Mesothelial cell of epicardium (in vitro differentiated cells): ENCODE data around the gene ZCCHC10. TPM values are rescaled to one million over a fixed set of nuclear protein-coding genes. Genes with fewer than 3 reads are reported as not detected.
"Not testable (repeated sequence)": the region's sequence is repeated elsewhere in the genome, so short reads cannot be mapped to it uniquely, and the experiment has no call there.

Source experiments
- DNase-seq, 2 experiments: peaks; one replicate each; pipeline ENCODE4 v3.0.0; 2021; ENCODE audit warnings: low spot score in 2 of 2; ENCODE audit not compliant: unreplicated experiment in 2 of 2
- H3K27ac Mint-ChIP-seq: 2 replicates; pipeline ENCODE4 v1.8.0; 2021; ENCODE audit warnings: mixed read lengths
- H3K27me3 Mint-ChIP-seq: 2 replicates; pipeline ENCODE4 v1.8.0; 2021; ENCODE audit warnings: low read depth, mixed read lengths
- H3K36me3 Mint-ChIP-seq: 2 replicates; pipeline ENCODE4 v1.8.0; 2021; ENCODE audit warnings: mixed read lengths
- H3K4me1 Mint-ChIP-seq: 2 replicates; pipeline ENCODE4 v1.8.0; 2021; ENCODE audit warnings: mixed read lengths
- H3K4me3 Mint-ChIP-seq: 2 replicates; pipeline ENCODE4 v1.8.0; 2021; ENCODE audit warnings: mild to moderate bottlenecking, moderate library complexity, mixed read lengths
- H3K9me3 Mint-ChIP-seq: 2 replicates; pipeline ENCODE4 v1.8.0; 2021; ENCODE audit warnings: mixed read lengths
- total RNA-seq: library from RNA; stranded (reverse); gene quantifications from 3 replicates; pipeline ENCODE4 v1.2.1, GENCODE V29; 2021
- TF ChIP-seq, protein P1 (sequence below): fragments of 200-600 bp; sonication (generic); IDR thresholded peaks from one replicate; pipeline ENCODE4 v1.5.0; 2021; ENCODE audit warnings: antibody characterized with exemption; ENCODE audit not compliant: unreplicated experiment

Gene ZCCHC10
- total RNA-seq, 1 donor from 2014 or later = 18.7 TPM

DNA sequence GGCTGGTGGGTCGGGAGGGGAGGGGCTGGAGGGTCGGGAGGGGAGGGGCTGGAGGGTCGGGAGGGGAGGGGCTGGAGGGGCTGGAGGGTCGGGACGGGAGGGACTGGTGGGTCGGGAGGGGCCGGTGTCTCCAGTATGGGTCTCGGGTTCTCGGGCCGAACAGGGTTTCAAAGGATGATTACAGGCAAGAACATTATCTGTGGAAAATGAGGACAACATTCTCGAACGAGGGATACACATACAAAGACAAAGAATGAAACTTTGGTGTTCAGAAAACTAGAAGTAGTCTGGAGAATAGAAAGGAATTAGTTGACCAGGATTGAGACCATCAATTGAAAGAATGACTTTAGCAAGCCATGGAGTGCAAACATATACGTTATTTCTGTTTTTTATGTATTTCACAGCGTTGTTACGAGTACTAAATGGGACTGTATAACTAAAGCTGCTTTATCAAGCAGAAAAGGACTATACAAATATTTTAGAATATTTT lies 360 bp upstream of the ZCCHC10 start:
- peaks cover 14% of the 10 kb centered on the region for H3K4me1 Mint-ChIP-seq
- no peaks in the 10 kb centered on the region for H3K9me3 Mint-ChIP-seq
- no peaks in the 10 kb centered on the region for H3K27me3 Mint-ChIP-seq
- peak overlapping the region; percentile 87 for H3K27ac Mint-ChIP-seq
- H3K4me3 Mint-ChIP-seq = peak overlapping the region; percentile 96
- TF ChIP-seq, protein P1, sequence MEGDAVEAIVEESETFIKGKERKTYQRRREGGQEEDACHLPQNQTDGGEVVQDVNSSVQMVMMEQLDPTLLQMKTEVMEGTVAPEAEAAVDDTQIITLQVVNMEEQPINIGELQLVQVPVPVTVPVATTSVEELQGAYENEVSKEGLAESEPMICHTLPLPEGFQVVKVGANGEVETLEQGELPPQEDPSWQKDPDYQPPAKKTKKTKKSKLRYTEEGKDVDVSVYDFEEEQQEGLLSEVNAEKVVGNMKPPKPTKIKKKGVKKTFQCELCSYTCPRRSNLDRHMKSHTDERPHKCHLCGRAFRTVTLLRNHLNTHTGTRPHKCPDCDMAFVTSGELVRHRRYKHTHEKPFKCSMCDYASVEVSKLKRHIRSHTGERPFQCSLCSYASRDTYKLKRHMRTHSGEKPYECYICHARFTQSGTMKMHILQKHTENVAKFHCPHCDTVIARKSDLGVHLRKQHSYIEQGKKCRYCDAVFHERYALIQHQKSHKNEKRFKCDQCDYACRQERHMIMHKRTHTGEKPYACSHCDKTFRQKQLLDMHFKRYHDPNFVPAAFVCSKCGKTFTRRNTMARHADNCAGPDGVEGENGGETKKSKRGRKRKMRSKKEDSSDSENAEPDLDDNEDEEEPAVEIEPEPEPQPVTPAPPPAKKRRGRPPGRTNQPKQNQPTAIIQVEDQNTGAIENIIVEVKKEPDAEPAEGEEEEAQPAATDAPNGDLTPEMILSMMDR = no peak
- no peaks in the 10 kb centered on the region for H3K36me3 Mint-ChIP-seq
- DNase-seq = no peak

DNA sequence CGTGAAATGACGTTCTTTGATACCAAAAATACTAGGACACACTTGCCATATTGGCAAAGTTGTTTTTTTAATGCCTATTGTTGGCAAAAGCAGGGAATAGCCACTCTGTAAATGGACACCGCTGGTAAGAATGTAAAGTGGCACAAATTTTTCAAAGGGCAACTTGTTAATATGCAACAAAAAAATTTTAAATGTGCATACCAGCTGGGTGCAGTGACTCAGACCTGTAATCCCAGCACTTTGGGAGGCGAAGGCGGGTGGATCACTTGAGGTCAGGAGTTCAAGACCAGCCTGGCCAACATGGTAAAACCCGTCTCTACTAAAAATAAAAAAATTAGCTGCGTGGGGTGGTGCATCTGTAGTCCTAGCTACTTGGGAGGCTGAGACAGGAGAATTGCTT lies 6.9 kb downstream of the ZCCHC10 start:
- Mint-ChIP-seq H3K36me3 (peaks cover 18% of the 10 kb centered on the region), H3K27ac (peak overlapping the region; percentile 30)
- DNase-seq, H3K4me1 Mint-ChIP-seq, H3K27me3 Mint-ChIP-seq, H3K9me3 Mint-ChIP-seq, H3K4me3 Mint-ChIP-seq: not testable (repeated sequence)

GRCh38 chr5:133017964-133018363 lies 8.4 kb downstream of the ZCCHC10 start:
- no peak overlapping the region for H3K4me3 Mint-ChIP-seq
- H3K36me3 Mint-ChIP-seq = peaks cover 22% of the 10 kb centered on the region
- no peak for DNase-seq
- TF ChIP-seq, protein P1 = no peak
- no peaks in the 10 kb centered on the region for H3K9me3 Mint-ChIP-seq
- no peak overlapping the region for H3K27ac Mint-ChIP-seq
- H3K27me3 Mint-ChIP-seq = no peaks in the 10 kb centered on the region
- H3K4me1 Mint-ChIP-seq = no peaks in the 10 kb centered on the region

- no peak overlapping the region for H3K27ac Mint-ChIP-seq
- no peaks in the 10 kb centered on the region for H3K4me1 Mint-ChIP-seq
- H3K4me3 Mint-ChIP-seq = no peak overlapping the region
- TF ChIP-seq, protein P1 = no peak
- no peak for DNase-seq
- H3K36me3 Mint-ChIP-seq = peaks cover 29% of the 10 kb centered on the region
- H3K9me3 Mint-ChIP-seq = no peaks in the 10 kb centered on the region
- H3K27me3 Mint-ChIP-seq = no peaks in the 10 kb centered on the region
Observed at GRCh38 chr5:133015466-133015865, 10.9 kb downstream of the ZCCHC10 start.

DNA sequence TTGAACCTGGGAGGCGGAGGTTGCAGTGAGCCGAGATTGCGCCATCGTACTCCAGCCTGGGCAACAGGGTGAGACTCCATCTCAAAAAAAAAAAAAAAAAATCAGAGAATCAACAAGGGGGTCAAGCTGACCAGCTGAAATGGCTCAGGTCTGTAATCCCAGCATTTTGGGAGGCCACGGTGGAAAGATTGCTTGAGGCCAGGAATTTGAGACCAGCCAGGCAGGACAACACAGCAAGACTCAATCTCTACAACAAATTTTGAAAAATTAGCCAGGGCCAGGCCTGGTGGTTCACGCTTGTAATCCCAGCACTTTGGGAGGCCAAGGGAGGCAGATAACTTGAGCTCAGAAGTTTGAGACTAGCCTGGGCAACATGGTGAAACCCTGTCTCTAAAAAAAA lies 17.9 kb downstream of the ZCCHC10 start:
- H3K36me3 Mint-ChIP-seq = peaks cover 29% of the 10 kb centered on the region
- H3K9me3 Mint-ChIP-seq, H3K4me1 Mint-ChIP-seq, DNase-seq, H3K27me3 Mint-ChIP-seq, H3K27ac Mint-ChIP-seq, H3K4me3 Mint-ChIP-seq: not testable (repeated sequence)

DNA sequence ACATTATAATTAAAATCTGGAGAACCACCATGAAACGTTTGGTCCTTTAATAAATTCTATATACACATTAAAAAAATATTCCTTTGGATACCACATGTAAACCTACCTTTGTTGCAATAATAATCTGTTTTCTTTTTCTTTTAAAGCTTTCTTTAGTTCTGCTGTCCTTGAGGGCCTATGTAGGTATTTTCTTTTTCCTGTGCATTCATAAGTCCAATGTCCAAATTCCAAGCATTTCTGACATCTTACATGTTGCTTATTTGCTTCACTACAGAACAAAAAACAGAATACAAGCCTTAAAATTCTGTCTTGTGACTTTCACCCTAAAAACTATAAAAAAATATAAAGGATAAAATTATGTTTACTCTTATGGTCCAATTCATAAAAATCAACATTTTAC lies 19.7 kb downstream of the ZCCHC10 start:
- TF ChIP-seq, protein P1 = no peak
- no peak overlapping the region for H3K4me3 Mint-ChIP-seq
- H3K27ac Mint-ChIP-seq = no peak overlapping the region
- no peaks in the 10 kb centered on the region for H3K4me1 Mint-ChIP-seq
- H3K9me3 Mint-ChIP-seq = peaks cover 4% of the 10 kb centered on the region
- no peak for DNase-seq
- no peaks in the 10 kb centered on the region for H3K27me3 Mint-ChIP-seq
- H3K36me3 Mint-ChIP-seq = peaks cover 29% of the 10 kb centered on the region

GRCh38 chr5:132999246-132999645 lies 27.1 kb downstream of the ZCCHC10 start:
- no peak overlapping the region for H3K27ac Mint-ChIP-seq
- no peaks in the 10 kb centered on the region for H3K27me3 Mint-ChIP-seq
- TF ChIP-seq, protein P1 = no peak
- DNase-seq = no peak
- no peak overlapping the region for H3K4me3 Mint-ChIP-seq
- no peaks in the 10 kb centered on the region for H3K9me3 Mint-ChIP-seq
- no peaks in the 10 kb centered on the region for H3K4me1 Mint-ChIP-seq
- peaks cover 16% of the 10 kb centered on the region for H3K36me3 Mint-ChIP-seq
